Gastroesophageal sphincter (tissue), 3 donors: ENCODE measurements around the gene DEFB129.

Experiments used
- CTCF ChIP-seq, 4 experiments: fragments of 200-600 bp in 2 of 4; fragments of 450-650 bp in 2 of 4; sonication (generic) in 1 of 4; IDR thresholded peaks; one replicate each; pipeline ENCODE4 v1.5.1; 2017 to 2019; ENCODE audit warnings: antibody characterized with exemption in 4 of 4, mild to moderate bottlenecking in 2 of 4, moderate library complexity in 2 of 4
- EP300 ChIP-seq: sonication (generic); formaldehyde crosslinking; IDR thresholded peaks from one replicate; pipeline ENCODE4 v1.6.1; 2017; ENCODE audit warnings: antibody characterized with exemption, mild to moderate bottlenecking
- POLR2A ChIP-seq, 2 donors: fragments of 450-650 bp; IDR thresholded peaks; one replicate each; pipeline ENCODE4 v1.6.1; 2017; ENCODE audit warnings: antibody characterized with exemption in 2 of 2, mild to moderate bottlenecking in 2 of 2, moderate library complexity in 1 of 2

- TF ChIP-seq CTCF (IDR thresholded peaks at IDR 0.05) (no peak), POLR2A (IDR thresholded peaks at IDR 0.05) (no peak), EP300 (no peak)
Measured at GRCh38 chr20:273884-274283, 46.8 kb downstream of the DEFB129 start.
